ENCODE results near the gene ATP5MK. TPM values are rescaled to one million over a fixed set of nuclear protein-coding genes. Genes with fewer than 3 reads are reported as not detected.

The ATP5MK gene
- total RNA-seq, 1 experiment from 2014 or later: 111 TPM

DNA sequence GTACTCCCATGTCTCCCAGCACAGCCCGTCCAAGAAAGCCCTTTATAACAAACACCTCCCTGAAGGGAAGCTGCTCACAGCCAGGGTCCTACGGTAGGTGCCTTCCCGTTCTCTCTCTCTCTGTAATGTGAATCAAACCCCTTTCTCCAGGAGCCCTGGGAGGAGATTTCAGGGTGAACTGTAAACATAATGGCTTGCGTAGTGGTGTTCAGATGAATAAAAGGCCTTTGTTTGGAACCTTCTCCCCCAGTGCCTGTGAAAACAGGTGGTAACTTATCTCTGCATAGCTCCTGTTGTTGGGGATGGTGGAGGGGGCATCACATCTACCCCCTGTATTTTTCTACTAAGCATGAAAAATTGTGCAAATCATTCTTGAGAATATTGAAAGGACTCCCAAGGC, 43.5 kb upstream of the ATP5MK start:
- Histone ChIP-seq H3K36me3 (ENCODE audit: low read depth, low read length) (peaks cover 13% of the 10 kb centered on the region; the same call in 1 of the 2 replicates), H4K20me1 (ENCODE audit: low read length) (no peaks in the 10 kb centered on the region), H3K4me3 (ENCODE audit: low read length) (no peak overlapping the region), H2AFZ (ENCODE audit: low read length) (no peak overlapping the region), H3K9me2 (replicated peaks; ENCODE audit: low read length) (no peaks in the 10 kb centered on the region), H3K27me3 (ENCODE audit: low read length) (no peaks in the 10 kb centered on the region), H3K4me1 (ENCODE audit: insufficient read depth, low read length) (no peaks in the 10 kb centered on the region), H3K4me2 (ENCODE audit: low read length) (no peak overlapping the region), H3K9me3 (ENCODE audit: low read length) (no peaks in the 10 kb centered on the region), H3F3A (ENCODE audit: low read length, unreplicated experiment) (no peaks in the 10 kb centered on the region), H3K9ac (ENCODE audit: low read length) (no peak overlapping the region), H3K27ac (ENCODE audit: low read length) (no peak overlapping the region), H3K79me2 (ENCODE audit: low read length) (no peaks in the 10 kb centered on the region)
- ChIA-PET POLR2A (ENCODE audit: unreplicated experiment) (no interaction called here), CTCF (no interaction called here)
- intact Hi-C loops (cut with micrococcal nuclease): no loop called here
- BruUV-seq (replicated peaks): TSS peak; percentile 24
- TF ChIP-seq EZH2phosphoT487 (IDR thresholded peaks at IDR 0.05; ENCODE audit: borderline replicate concordance, low read length) (no peak), EZH2 (IDR thresholded peaks at IDR 0.05; ENCODE audit: low read length, unreplicated experiment) (no peak)
- TF ChIP-seq, protein P1, sequence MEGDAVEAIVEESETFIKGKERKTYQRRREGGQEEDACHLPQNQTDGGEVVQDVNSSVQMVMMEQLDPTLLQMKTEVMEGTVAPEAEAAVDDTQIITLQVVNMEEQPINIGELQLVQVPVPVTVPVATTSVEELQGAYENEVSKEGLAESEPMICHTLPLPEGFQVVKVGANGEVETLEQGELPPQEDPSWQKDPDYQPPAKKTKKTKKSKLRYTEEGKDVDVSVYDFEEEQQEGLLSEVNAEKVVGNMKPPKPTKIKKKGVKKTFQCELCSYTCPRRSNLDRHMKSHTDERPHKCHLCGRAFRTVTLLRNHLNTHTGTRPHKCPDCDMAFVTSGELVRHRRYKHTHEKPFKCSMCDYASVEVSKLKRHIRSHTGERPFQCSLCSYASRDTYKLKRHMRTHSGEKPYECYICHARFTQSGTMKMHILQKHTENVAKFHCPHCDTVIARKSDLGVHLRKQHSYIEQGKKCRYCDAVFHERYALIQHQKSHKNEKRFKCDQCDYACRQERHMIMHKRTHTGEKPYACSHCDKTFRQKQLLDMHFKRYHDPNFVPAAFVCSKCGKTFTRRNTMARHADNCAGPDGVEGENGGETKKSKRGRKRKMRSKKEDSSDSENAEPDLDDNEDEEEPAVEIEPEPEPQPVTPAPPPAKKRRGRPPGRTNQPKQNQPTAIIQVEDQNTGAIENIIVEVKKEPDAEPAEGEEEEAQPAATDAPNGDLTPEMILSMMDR (conservative IDR thresholded peaks at IDR 0.05; ENCODE audit: low read depth, low read length): no peak
- ATAC-seq (no peak), DNase-seq (no peak)

DNA sequence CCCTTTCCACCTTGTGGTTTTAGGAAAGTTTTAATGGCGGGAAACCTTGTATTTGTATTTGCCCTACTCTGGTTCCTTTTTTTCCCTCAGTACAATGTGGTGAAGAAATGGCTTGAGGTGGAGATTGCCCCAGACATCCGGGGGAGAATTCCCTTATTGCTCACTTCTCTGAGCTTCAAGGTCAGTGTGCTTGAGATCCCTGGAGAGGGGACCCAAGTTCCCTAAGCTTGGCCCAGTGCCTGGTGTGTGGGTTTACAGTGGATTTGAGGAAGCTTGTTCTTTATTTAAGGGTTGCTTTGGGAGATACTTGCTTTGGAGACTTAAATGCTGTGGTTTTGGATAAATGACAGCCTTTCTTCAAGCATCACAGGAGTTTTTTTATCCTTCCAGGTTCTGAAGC, 37.6 kb upstream of the ATP5MK start:
- H3K9me3 ChIP-seq (ENCODE audit: low read length): no peaks in the 10 kb centered on the region

DNA sequence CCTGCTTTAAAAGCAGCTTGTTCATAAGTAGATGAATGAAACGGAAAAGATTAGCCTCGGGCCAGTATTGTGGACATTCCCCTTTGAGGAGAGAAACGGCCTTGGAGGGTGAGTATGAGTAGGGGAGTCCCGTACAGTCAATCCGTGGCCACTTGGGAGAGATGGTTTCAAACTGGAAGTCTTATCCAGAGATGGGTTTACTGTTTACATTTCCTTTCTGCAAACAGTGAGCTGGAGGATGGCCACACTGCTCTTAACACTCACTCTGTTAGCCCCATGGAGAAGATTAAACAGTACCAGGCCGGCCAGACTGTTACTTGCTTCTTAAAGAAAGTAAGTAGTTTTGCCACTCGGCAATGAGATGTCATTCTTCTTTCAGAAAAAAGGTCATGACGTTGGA, 35.6 kb upstream of the ATP5MK start:
- CTCF ChIA-PET: no interaction called here
- no peak for DNase-seq
- Histone ChIP-seq H3K4me2 (ENCODE audit: low read length) (no peak overlapping the region), H3K36me3 (ENCODE audit: low read depth, low read length) (peaks cover 30% of the 10 kb centered on the region), H3K9me2 (replicated peaks; ENCODE audit: low read length) (no peaks in the 10 kb centered on the region), H3K4me1 (ENCODE audit: insufficient read depth, low read length) (no peaks in the 10 kb centered on the region), H3K27ac (ENCODE audit: low read length) (no peak overlapping the region), H3K9ac (ENCODE audit: low read length) (no peak overlapping the region), H3K9me3 (ENCODE audit: low read length) (no peaks in the 10 kb centered on the region), H3K4me3 (ENCODE audit: low read length) (no peak overlapping the region), H3K79me2 (ENCODE audit: low read length) (no peaks in the 10 kb centered on the region), H4K20me1 (ENCODE audit: low read length) (no peaks in the 10 kb centered on the region), H3K27me3 (ENCODE audit: low read length) (no peaks in the 10 kb centered on the region), H2AFZ (ENCODE audit: low read length) (no peak overlapping the region), H3F3A (ENCODE audit: low read length, unreplicated experiment) (no peaks in the 10 kb centered on the region)
- no TSS peak for BruUV-seq (replicated peaks)
- ATAC-seq: peak; percentile 68
- intact Hi-C loops (cut with micrococcal nuclease): loop anchor here (5.0 kb wide), 1 partner anchor 50 kb away; no protein-coding TSS in a partner anchor
- POLR2A ChIA-PET (ENCODE audit: unreplicated experiment): no interaction called here
- no peak for TF ChIP-seq EZH2phosphoT487 (IDR thresholded peaks at IDR 0.05; ENCODE audit: borderline replicate concordance, low read length)
- TF ChIP-seq EZH2 (IDR thresholded peaks at IDR 0.05; ENCODE audit: low read length, unreplicated experiment): no peak
- TF ChIP-seq, protein P1 (conservative IDR thresholded peaks at IDR 0.05; ENCODE audit: low read depth, low read length): no peak

More for the DNA sequence above, 37.6 kb upstream of the ATP5MK start:
- TF ChIP-seq, protein P1 (conservative IDR thresholded peaks at IDR 0.05; ENCODE audit: low read depth, low read length): no peak
- TF ChIP-seq EZH2phosphoT487 (IDR thresholded peaks at IDR 0.05; ENCODE audit: borderline replicate concordance, low read length) (no peak), EZH2 (IDR thresholded peaks at IDR 0.05; ENCODE audit: low read length, unreplicated experiment) (no peak)
- Histone ChIP-seq H2AFZ (ENCODE audit: low read length) (no peak overlapping the region), H3K79me2 (ENCODE audit: low read length) (no peaks in the 10 kb centered on the region), H3F3A (ENCODE audit: low read length, unreplicated experiment) (no peaks in the 10 kb centered on the region), H4K20me1 (ENCODE audit: low read length) (no peaks in the 10 kb centered on the region), H3K4me1 (ENCODE audit: insufficient read depth, low read length) (no peaks in the 10 kb centered on the region), H3K4me2 (ENCODE audit: low read length) (no peak overlapping the region), H3K27me3 (ENCODE audit: low read length) (no peaks in the 10 kb centered on the region), H3K36me3 (ENCODE audit: low read depth, low read length) (peaks cover 33% of the 10 kb centered on the region), H3K27ac (ENCODE audit: low read length) (no peak overlapping the region), H3K9me2 (replicated peaks; ENCODE audit: low read length) (no peaks in the 10 kb centered on the region), H3K4me3 (ENCODE audit: low read length) (no peak overlapping the region), H3K9ac (ENCODE audit: low read length) (no peak overlapping the region)
- intact Hi-C loops (cut with micrococcal nuclease): loop anchor here (5.0 kb wide), 1 partner anchor 48 kb away; no protein-coding TSS in a partner anchor
- BruUV-seq (replicated peaks): no TSS peak
- CTCF ChIA-PET: no interaction called here
- DNase-seq: no peak
- ATAC-seq: no peak
- POLR2A ChIA-PET (ENCODE audit: unreplicated experiment): no interaction called here

Measured in PC-3 (cell line).